ENCODE data around the gene FBXL17.

FBXL17 gene

DNA sequence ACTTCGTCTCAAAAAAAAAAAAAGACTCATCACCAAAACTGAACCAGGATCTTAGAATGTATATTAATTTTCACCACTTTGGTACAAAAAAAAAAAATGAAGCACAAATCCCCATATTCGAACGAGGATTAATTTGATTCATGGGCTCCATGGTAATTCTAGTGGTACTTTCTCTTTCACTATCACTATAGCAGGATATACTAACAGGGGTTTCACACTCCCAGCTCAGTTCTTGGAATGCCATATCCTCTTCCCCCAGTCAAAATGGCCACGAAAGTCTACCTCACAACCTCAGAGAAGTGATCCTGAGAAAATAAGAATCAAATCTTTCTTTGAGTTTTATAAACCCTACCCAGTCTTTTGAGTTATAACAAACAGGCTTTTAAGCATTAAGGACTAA, 235.7 kb downstream of the FBXL17 start:
- DNase-seq: no peak

DNA sequence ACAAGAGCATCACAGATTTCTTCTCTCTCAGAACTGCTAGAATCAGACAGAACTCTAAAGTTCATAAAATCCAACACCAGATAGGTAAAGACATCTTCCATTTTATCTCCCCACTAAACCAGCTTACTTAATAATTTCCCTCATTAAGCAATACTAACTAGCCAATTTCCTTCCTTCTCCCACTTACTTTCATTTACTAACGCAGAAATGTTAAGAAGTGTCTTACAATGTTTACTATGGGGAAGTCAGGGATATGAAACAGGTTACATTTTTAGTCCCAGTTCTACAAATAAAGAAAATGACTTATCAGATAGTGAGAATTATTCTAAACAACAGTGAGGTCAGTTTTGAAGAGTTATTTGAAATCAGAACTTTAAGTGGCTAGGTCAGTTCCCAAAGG, 236.5 kb downstream of the FBXL17 start:
- no peak for DNase-seq

DNA sequence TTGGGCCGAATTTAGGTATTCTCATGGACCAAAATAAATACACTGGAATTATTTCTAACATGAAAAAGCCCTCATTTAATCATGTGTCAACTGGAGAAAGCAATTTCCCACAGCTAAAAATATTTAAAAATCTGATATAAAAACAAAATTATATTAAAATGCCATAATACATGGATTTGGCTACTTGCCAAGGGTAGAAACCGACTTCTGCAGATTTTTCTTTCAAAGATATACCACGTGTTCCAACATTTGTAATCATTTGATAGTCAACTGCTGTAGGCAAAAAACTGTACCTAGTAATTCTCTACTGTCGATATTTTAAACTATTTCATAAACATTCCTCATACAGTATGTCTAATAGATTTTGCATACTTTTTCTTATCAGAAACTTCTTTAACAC, 237.6 kb downstream of the FBXL17 start:
- no peak for DNase-seq

DNA sequence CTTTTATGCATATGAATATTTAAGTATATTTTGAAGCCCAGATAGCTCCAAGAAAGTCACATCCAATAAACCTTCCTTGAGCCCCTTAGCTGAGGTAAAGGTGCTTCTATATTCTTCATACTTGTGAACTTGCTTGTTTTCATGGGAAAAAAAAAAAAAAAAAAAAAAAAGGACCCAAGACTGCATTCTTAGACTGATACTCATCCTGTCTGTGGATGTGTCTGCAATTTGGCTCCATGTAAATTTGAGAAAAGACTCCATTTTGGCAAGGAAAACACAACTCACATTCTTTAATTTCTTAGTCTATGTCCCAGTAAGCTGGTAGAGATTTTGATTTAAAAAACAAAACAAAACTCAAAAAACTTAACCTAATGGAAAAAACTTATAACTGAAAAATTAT, 238.3 kb downstream of the FBXL17 start:
- DNase-seq: no peak

DNA sequence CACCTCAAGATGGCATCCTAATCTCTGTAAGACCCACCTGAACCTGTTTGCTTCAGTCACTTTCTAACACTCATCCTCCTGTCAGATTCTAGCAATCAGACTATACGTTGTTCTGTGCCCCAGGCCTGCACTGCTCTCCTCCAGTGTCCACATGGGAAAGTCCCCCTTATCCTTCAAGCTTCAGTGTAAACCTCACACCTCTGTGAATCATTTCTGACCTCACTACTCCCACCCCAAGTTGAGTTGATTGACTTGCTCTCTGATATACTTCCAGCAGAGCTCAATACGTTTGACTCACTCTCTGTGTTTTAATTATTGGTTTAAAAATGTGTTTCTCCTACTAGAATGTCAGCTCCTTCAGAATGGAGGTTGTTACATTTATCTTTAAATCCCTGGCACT, 240.2 kb downstream of the FBXL17 start:
- DNase-seq: no peak

DNA sequence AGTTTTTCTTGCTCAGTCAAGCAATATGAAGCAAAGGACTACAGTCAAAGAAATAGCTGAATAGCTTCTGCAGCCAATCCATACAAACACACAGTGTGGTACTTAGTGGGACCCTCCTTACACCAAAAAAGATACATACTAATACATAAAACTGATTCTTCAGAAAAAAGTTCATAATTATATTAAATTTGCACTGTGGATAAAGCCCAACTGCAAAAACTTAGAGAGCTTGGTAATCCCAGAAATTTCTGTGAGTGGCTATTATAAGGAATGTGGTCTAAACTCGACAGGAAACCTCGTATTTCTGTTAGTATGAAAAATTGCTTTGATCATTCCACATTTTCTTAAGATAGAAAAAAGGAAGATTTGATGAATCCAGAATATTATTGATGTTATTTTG, 245.4 kb downstream of the FBXL17 start:
- DNase-seq: no peak

DNA sequence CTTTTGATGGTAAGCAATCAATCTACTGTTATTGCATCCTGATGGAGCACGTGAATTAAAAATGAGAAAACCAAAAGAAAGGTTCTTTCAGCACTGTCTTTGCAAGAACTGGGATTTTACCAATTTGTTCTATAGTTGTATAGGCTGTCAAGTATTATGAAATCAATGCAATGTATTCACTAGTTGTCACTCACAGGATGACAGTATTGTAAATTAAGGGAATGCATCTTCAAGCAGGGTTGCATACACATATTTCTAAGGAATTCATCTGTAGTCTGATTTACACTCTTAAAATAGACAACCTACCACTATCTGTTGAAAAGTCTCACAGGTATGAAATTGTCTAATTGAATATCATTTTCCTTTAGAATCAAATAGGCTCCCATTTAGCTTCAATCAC, 252.8 kb downstream of the FBXL17 start:
- DNase-seq: no peak

DNA sequence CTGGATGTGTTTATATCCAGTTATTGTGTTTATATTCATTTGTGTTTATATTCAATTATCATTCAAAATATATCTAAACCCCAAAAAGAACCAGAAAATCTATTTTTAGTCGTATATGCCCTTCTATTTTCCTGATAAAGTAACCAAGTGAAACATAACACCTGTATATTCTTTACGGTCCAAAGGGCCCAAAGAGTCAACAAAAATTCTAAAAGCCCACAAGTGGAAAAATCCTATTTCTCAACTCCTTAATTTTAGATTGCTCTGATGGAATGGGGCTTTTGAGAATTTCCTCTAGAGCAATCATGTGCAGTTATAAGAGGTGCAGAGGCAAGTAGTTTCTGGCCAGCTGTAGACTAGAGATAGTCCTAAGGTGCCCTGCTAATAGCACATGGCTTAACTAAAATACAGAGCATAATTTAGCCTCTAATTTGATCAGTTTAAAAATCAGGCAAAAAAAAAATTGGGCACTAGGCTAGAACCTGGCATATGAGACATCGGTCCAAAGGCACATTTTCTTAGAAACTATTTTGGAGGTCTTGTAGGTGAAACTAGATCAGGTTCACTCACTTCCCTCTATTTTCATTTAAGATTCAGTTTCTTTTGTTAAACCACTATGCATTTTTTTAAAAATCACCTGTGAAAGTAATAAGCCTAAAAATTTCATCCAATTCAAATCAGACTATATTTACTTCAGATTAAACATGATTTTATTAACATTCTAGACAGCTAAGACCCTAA, 256.0 kb downstream of the FBXL17 start:
- no peak for DNase-seq

DNA sequence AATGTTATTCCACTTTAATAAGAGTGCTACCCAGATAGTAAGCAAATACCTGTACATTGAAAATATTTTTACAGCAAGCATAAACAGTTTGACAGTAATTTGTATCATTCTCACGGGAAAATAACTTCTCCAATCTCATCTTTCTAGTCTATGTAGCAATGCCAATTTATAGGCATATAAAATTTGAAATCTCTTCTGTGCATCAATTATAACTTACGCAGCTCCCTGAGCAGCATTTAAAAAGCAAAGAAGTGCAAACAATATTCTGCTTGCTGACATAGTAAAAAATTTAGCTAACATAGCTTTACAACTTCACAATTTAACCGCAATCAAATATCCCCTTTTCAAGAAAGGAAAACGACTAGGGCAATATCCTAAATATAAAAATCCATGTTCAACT, 257.3 kb downstream of the FBXL17 start:
- no peak for DNase-seq

DNA sequence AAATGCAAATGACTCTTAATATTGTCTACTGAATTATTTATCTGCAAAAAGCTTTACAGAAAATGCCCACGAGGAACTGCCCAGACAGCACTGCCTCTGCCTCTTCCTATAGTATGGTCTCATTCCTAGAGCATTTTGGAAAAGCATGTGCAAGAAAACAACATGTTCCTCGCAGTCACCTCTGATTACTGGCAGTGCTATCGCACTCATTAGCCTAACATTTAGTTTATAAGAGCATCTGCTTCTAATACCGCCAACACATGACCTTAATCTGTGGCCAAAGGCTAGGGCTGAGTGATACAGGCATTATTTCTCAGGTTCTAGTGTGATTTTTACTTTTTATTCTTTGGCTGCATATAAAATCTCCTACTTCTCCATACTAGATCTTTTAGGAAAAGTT, 259.2 kb downstream of the FBXL17 start:
- DNase-seq: no peak

DNA sequence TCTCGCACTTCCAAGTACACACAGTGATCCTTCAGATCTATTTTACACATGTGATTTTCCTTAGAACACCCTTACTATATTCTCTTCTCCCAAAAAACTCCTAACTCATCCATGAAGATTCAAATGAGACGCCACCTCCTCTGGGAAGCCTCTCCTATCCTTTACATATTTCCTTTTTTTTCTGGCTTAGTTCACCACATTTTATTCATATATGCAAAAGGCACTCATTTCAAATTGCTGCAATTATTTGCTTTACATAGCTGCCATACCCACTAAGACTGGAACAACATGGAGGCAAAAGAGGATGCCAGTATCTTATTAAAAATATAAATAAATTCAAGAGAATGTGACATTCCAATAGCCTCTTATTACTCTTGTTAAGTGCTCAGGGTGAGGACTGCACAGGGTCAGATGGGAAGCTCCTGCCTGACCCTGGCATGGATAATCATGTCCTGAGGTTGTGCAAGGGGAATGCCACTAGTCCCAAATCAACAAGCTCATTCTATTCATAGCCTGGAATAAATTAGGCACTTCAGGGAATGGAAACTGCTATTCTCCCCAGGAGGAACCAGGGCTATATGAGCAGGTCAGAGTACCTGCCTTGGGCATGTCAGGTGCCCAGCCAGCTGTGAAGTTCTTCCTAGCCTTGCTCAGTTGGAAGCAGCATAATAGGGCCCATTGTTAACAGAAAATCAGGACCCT, 262.9 kb downstream of the FBXL17 start:
- no peak for DNase-seq

DNA sequence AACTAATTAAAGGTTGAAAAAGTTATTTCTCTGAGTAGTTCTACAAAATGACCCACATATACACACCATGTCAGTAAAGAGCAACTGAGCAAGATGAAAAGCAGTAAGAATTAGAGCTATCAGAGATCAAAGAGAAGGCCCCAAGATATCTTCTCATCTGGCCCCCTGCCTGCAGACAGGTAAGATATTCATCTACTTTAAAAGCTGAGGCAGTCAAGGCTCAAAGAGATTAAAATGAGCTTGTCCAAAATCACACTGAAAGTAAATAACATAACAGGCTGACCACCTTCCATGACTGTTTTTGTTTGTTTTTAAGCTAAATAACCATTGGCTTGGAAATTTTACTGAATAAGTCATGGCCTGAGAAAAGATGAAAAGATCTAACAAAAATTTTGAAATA, 266.2 kb downstream of the FBXL17 start:
- DNase-seq: no peak

DNA sequence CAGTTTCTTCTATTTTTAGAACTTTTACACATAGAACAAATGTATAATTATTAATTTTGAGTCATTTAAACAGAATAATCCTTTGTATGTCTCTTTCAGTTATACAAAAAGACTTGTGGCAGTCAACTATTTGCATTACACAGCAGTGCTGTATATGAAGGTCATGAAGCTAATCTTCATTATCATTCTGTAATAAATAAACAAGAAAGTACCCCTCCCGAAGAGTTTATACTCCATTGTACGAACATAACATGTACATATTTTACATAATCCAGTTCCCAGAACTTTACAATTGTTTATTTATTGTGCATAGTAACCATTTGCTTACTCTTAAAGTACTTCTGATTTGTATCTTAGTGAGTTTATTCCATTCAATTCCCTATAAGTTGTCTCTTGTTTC, 267.9 kb downstream of the FBXL17 start:
- no peak for DNase-seq

DNA sequence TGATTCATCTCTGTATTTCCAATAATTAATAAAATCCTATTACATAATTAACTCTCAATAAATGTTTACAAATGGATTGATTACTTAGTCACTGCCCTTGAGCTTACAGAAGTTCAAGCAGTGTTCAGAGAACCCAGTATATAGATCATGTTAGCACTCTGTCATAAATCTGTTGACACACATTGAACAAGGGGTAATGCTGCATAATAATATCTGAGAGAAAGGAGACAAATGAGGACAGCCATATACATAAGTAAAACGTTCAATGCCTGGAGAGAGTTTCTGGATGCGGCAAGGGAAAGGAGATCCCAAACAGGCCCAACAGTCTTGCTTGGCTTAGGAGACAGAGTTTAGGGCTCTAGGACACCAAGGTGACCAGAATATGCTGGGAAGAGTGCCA, 270.2 kb downstream of the FBXL17 start:
- DNase-seq: no peak

DNA sequence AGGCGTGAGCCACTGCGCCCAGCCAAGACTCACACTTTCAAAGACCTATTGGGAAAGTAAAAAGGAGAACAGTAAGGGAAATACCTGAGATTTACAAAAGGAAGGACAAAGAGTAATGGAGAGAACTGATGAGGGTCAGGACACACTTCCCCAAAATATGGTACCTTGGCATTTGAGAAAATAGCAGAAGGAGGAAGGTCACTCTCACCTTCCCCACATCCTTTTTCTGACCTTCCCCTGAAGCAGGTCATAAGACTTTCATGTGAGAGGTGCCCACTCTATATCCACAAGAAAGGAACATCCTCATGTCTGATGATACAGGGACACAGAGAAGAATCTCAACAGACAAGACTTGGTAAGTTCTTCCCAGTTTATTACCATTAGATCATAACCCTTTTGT, 272.8 kb downstream of the FBXL17 start:
- DNase-seq: no peak

DNA sequence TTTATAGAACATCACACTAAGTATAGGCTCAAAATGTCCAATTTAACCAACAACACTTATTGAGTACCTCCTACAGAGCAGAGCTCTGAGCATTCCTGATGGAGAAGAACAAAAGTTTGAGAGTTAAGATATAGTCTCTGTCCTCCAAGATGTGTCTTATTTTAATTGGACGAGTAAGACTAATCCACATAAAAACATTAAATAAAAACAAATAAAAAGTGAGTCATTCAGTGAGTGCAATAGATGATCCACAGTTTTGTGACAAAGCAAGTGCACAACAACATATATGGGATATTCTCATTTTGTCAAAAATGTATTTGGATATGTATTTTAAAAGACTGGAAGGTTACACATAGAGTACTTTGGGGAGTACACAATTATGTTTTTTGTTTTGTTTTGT, 277.4 kb downstream of the FBXL17 start:
- no peak for DNase-seq

DNA sequence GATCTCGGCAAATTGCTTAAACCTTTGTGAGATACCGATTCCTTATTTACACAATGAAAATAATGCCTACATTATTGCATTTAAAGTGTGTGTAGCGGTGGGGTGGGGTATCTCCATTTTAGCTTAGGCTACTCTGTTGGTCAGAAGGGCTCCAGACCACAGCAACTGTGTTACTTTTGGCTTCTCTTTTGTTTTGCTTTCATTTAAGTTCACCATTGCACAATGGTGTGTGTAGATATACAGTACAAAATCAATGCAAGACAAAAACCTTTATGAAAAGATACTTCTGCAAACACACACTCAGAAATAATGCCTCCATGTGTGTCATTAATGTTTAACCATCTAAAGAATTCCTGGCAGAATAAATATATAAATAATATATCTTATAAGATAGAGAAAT, 279.4 kb downstream of the FBXL17 start:
- DNase-seq: no peak

DNA sequence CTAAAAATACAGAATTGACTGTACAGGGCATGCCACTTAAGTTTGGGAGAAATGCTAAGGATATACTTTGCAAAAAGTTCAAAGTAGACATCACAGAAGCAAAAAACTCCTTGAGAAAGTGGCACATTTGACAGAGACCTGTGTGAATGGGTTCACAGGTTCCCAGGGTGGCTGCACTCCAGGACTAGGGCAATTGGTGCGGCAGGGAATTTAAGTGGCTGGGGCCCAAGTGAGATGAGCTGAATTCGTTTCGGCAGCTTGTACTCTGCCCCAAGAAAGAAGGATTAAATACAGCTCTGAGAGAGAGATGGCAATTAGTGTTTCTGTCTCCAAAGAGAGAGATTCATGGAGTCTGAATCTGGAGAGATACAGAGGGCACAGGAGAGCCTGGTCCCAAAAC, 280.1 kb downstream of the FBXL17 start:
- no peak for DNase-seq

DNA sequence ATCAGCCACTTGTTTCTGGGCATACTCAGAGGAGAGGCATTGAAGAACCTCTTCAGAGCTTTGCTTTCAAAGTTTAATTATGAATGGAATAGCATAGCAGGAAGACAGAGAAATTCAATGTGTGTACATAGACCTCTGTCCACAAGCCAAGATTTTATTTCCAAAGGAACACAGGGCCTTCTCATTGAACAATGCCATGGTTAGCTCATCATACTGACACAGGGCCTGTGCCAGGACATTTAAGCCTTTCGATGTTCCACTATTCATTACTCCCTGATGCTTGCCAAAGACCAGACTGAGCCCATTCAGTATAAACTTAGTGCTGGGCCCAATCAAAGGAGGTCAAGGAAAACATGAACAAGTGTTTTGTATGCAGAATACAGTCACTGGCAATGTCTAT, 280.8 kb downstream of the FBXL17 start:
- no peak for DNase-seq

DNA sequence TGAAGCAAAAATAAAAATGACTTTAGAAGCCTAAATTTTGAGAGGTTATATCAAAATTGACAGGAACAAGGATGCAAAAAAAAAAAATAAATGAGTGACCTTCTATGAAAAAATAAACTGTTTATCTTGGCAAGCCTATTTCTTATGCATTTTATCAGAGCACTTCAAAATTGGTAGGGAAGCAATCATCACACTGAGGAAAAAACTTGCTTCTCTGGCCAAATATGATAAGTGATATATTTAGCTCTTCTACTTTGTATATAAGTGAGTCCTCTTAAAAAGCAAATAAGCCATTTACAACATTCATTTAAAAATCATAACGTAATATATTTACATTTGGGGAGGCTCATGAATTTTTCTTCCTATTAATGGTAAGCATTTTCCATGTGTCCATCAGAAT, 287.1 kb downstream of the FBXL17 start:
- no peak for DNase-seq

DNA sequence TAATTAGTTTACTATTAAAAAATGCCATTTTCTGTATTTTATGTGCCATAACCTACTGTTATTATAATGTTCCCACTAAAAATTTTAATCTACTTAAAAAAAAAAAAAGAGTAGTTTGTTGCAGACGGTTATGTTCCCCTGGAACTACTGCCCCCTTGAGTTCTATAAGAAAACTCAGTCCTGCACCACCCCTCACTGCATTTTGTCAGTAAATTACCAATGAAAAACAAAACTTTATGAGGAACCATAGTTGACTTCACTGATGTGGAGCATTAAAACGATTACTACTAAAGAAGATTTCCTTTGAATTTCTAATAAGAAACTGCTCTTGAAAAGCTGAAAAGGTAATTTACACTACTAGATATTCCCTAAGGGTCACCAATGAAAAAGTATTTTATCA, 288.7 kb downstream of the FBXL17 start:
- no peak for DNase-seq

DNA sequence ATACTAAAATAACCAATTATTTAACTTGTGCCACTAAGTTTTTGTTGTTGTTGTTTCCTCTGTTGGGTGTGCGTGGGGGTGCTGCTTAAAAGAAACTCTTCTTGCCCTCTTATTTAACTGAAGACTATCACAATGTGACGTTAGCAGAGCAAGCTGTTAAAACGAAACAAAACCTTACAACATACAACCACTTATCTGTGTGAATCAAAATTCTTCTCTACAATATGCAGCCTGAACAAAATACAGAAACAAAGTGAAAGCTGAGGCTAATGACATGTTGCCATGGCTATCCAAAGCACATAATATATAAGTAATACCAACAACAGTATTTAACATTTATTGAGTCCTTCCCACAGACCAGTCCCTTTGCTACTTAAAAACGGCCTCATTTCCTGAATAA, 291.0 kb downstream of the FBXL17 start:
- no peak for DNase-seq

DNA sequence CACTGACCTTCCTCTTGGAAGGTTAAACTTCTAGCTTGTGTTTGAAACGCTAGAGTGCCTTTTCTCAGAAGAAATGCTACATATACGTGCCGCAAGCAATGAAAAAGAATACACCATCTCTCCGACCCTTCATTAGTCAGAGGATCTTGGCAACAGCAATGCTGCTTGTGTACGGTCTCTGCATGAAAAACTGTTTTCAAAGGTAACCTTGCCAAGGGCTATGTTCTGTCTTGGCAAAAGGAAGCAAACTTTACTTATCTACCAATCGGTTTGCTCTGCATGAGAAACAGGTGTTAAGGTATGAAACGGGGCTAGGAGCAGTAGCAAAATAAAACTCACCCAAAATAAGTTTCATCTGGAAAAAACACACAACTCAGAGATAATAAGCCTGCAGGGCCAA, 297.8 kb downstream of the FBXL17 start:
- no peak for DNase-seq

DNA sequence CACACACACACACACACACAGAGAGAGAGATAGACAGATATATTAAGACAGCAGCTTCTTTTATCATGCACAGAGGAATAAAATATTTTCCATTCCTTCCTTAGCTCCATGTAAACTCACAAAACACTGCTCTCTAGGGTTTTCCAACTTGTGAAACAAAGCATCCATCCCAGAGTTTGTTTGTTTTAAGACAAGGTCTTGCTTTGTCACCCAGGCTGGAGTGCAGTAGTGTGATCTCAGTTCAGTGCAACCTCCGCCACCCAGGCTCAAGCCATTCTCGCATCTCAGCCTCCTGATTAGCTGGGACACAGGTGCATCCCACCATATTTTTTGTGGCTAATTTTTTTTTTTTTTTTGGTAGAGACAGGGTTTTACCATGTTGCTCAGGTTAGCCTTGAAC, 298.7 kb downstream of the FBXL17 start:
- no peak for DNase-seq

DNA sequence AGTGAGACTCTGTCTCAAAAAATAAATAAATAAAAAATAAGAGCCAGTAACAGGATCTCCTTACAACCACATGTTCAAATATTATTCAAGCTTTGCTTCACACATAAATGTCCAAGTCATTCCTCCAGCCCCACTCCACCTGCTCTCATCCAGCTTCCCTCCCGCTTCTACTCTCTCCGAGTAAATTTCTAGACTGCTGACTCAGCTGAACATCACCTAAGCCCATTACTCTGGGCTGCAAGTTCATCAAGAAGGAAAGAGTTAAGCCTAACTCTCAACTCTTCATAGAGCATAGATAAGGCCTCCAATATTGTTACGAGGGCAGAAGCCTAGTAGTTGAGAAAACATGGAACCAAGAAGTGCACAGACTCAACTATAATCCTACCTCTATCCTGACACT, 300.2 kb downstream of the FBXL17 start:
- no peak for DNase-seq

All from stimulated activated CD4-positive, alpha-beta T cell treated with anti-CD3 and anti-CD28 coated beads, Interleukin-1b, Interleukin-23, amount 100 ng/mL, for 48 hours (primary cell).